GM18907 (cell line): ENCODE data around the gene GRIN2C.

ENCODE experiments used
- ATAC-seq: cut with Tn5 transposase; IDR thresholded peaks from one replicate; pipeline ENCODE4 v1.9.1; 2021; ENCODE audit warnings: mild to moderate bottlenecking, moderate library complexity; ENCODE audit not compliant: unreplicated experiment

The GRIN2C gene

GRCh38 chr17:74864866-74865395 lies 5.2 kb upstream of the GRIN2C start:
- no peak for ATAC-seq

GRCh38 chr17:74864297-74864865 lies 4.7 kb upstream of the GRIN2C start:
- no peak for ATAC-seq

GRCh38 chr17:74863420-74864296 lies 4.0 kb upstream of the GRIN2C start:
- no peak for ATAC-seq

DNA sequence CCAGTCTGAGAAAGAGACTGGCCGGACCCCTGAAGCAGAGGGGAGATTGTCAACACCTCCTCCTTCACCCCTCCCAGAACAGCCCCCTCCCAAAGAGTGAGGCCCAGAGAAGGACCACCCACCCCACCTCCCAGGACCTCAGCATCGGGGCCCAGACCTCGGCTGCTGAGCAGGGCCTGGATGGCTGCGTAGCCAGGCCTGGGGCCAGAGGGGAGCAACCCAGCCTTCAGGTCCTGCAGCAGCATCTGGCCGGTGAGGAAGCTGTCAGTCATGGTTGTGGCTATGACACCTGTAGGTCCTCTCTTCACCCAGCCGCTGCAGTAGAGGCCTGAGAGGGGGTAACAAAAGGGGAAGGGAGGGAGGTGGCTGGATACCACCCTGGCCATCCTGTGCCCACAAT lies 3.2 kb upstream of the GRIN2C start:
- ATAC-seq: no peak

DNA sequence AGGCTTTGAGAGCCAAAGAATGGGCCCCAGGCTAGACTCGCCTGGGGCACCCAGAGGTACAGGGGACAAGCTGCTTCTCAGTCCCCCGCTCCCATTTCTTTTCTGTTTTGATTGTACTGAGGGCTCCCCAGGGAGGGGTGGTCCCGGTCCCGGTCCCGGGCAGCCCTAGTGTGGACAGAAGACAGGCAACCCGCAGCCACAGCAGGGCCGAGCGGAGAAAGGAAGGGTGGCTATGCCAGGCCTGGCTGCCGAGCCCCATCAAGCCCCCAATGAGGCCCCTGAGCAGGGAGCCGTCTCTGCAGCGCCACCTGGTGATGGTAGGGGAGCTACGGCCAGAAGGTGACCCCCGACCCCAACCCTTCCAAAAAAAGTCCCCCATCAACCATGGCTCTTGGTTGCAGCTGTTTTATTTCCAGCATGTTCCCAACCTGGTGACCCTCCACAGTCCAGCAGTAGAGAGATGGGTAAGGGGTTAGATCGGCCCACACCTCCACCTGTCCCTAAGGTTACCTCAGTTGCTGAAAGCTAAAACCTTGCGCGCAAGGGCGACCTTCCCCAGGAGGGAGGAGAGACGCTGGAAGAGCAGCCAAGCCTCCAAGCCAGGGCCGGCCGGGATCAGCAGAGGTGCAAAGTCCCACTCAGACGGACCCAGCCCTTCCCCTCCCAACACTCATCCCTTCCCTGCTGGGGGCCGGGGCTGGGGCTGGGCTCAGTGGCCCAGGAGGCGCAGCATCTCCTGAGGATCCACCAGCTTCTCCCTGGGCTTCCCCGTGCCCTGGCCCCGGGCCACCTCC lies 2.6 kb upstream of the GRIN2C start:
- no peak for ATAC-seq

GRCh38 chr17:74861662-74862107 lies 2.0 kb upstream of the GRIN2C start:
- no peak for ATAC-seq

DNA sequence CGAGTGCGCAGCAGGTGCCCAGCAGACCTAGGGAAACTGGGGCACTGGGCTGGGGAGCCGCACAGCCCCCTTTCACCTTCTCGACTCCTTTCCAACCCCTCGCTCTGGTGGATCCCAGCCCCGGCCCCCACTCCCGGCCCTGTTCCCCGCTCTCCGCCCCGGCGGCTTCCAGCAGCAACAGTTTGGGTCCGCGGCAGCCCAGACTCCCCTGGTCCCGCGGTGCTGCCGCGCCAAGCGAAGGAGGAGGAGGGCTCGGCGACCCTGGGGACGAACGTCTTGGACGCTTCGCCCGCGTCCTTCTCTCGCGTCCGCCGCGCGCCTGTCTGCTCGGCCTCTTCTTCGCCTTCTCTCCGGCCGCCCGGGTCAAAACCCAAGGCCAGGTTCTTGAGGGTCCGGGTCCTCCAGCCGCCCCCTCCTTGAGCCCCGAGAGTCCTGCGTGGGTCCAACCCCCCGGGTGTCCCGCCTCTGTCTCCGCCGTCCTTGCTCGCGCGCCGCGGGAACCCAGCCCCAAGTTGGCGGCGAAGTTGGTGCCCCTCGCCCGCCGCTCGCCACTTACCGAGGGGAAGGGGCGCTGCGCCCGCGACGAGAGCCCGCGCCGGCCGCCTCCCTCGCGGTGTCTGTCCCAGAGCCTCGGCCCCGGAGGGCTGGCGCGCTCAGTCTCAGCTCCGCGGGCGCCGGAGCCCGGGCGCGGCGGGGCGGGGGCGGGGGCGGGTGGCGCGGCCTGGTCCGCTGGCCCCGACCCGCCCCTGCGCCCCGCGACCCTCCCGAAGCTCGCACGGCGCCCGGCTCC lies 1.4 kb upstream of the GRIN2C start:
- ATAC-seq: no peak

GRCh38 chr17:74860229-74860871 lies 665 bp upstream of the GRIN2C start:
- no peak for ATAC-seq

DNA sequence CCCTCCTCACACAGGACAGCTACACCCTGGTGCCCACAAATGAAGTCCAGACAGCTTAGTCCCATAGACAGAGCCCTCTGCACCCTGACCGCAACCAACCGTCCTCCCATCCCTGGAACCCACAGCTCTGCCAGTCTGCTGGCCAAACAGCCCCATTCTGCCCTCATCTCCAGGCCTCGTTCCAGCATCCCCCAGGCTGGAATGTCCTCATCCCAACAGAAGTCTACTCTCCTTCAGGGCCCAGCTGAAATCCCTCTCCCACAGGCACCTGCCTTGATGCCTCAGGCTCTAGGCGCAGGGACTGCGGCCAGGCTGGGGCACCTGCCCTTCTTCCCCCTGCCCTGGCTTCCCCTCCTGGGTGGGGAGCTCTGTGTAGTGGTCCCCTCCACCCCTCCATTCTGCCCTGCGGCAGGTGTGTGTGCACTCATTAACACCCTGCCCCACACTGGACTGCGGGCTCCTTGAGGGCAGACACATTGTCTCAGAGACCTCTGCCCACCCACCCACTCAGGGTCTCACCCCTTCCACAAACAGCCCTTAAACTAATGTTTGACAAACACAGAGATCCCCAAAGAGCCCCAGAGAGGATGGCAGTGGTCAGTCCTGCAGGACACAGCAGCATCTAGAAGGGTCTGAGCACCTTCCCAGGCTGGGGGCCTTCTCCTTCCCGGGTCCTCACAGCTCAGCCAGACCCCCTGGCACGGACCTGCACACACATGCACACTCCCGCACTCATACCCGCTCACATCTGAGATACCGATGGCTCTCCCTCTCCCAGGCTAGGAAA lies 820 bp downstream of the GRIN2C start:
- no peak for ATAC-seq

- no peak for ATAC-seq
Observed at GRCh38 chr17:74857191-74857590, 2.5 kb downstream of the GRIN2C start.

GRCh38 chr17:74856112-74856511 lies 3.6 kb downstream of the GRIN2C start:
- no peak for ATAC-seq

GRCh38 chr17:74855323-74855722 lies 4.4 kb downstream of the GRIN2C start:
- no peak for ATAC-seq

GRCh38 chr17:74854792-74855191 lies 4.9 kb downstream of the GRIN2C start:
- ATAC-seq: no peak

DNA sequence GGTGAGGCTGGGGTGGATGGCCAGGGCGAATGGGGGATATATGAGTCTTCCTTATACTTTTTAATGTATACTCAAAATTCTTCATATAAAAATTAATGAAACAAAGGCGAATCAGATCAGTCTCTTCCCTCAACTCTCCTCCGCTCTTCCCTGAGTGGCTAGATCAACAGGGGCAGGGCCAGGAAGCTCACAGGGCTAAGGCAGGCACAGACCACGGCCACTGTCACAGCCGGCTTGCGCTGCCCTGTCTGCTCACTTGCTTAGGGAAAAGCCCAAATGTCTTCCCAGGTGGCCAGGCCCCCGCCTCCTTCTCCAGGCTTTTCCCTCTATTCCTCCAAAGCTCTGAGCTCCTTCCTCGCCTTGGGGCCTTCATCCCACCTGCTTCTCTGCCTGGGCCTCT lies 6.0 kb downstream of the GRIN2C start:
- ATAC-seq: no peak

DNA sequence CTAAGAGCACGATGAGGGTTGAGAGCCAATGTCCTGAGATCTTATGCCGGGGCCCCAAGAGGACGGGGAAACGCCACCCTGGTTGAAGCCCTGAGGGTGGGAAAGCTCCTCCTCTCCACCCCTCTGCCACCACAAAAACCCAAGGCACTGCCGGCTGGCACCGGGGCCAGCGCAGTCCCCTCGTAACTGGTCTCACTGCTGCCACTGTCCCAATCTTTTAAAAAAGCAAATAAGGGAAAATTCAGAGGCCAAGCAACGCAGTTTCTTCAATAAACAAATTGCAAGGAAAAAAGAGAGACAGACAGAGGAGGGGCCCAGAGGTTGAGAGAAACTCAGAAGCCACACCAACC lies 6.7 kb downstream of the GRIN2C start:
- no peak for ATAC-seq

DNA sequence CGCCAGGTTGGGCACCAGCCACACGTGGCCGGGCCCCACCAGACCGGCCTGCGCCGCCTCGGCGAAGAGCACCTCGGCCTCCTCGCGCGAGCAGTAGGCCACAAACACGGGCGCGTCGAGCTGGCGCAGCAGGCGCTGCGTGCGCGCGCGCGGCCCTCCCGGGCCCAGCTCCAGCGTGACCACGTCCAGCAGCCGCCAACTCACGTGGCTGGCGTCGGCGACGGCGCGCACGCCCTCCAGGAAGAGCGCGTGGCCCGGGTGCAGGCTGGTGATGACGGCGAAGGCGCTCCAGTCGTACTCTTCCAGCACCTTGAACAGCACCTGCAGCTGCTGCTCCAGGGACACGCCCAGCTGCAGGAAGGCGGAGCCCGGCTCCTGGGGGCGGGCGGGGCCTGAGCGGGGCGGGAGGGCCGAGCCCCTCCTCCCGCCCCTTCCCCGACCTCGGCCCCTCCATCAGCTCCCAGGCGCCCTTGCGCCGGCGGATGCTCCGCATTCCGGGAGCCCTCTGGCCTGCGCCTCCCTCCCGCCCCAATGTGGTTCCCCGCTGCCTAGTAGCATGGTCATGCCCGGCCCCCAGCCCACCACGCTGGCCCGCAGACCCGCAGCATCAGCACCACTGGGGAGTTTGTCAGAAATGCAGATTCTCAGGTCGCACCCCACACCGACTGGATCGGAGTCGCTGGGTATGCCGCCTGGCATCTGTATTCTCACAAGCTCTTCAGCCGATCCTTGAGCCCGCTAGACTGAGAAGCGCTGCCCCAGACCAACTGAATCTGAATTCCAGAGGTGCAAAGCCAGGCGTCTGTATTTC lies 7.2 kb downstream of the GRIN2C start:
- ATAC-seq: no peak

DNA sequence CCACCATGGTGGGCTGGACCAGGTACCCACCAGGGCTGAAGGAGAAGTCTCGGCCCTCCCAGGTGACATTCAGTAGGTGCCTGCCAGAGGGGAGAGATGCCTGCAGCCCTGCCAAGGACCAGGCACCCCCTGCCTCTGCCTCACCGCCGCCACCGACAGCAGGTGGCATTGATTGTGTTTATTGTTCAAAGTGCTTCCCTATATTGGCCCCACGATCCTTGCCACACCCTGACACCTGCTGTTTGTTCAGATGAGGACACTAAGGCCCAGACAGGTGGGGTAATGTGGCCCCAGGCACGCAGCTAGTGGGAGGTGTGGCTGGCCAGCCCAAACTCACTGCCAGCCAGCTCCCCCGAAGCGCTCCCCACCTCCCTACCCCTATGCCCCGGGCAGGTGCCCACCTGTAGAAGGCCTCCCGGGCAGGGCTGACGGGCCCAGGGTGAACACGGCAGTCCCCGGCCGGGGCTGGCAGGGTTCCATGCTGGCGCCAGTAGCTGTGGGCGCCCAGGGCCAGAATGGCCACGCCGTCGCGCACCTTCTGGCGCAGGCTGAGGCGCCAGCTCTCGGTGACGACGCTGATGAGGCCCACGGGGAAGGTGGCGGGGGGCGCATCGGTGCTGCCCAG lies 8.0 kb downstream of the GRIN2C start:
- ATAC-seq: no peak

GRCh38 chr17:74850914-74851313 lies 8.8 kb downstream of the GRIN2C start:
- no peak for ATAC-seq
